DMS79 treated with DMSO at 0.1 percent for 48 hours (cell line): ENCODE results near the gene MIB2.
A peak's percentile ranks its signal among the peaks of the same experiment; 100 is the strongest.

Source experiments
- DNase-seq: peaks from one replicate; lab custom pipeline; 2025; lab: John Stamatoyannopoulos, UW

MIB2 gene

GRCh38 chr1:1598051-1598719 lies 17.1 kb upstream of the MIB2 start:
- no peak for DNase-seq

GRCh38 chr1:1598720-1599029 lies 16.6 kb upstream of the MIB2 start:
- DNase-seq: no peak

- DNase-seq: peak; percentile 21
These were observed 16.0 kb upstream of the MIB2 start for GRCh38 chr1:1599030-1599934.

- no peak for DNase-seq
These were observed 15.1 kb upstream of the MIB2 start, which contains the start of gene FNDC10 for GRCh38 chr1:1599935-1600860. FNDC10 (minus strand) TSS chr1:1600135; CDS start chr1:1600015, 120 bp downstream.

- no peak for DNase-seq
These were observed 14.3 kb upstream of the MIB2 start for GRCh38 chr1:1600861-1601563.

- DNase-seq: no peak
These were observed 13.6 kb upstream of the MIB2 start for GRCh38 chr1:1601564-1602303.

DNA sequence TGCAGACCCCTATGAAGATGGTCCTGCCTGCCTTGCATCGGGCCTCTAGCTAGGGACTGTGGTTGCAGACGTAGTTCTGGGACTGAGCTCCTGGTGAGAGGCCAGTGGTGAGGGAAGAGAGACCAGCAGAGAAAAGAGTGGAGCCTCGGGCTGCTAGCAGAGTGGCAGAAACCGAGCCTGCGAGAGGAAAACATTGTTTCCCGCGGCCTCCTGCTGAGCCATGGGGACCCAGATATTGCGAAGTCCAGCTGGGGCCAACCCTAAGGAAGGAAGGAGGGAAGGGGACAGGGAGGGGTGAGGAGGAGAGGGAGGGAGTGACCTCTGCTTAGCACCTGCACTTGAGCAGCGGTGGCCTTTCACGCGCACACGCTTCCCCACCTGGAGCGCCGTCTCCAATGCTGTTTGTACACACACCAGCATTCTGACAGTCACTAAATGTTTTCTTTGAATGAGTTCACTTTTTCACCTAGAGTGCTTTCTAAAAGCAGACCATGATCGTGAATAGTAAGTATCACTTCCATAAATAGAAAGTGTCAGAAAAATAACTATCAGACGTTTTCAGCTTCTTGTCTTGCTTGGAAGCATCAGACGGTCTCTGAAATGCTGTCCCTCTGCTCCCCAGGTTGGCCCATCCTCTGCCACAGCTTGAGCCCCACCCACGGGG lies 12.9 kb upstream of the MIB2 start:
- DNase-seq: no peak

GRCh38 chr1:1602968-1603506 lies 12.3 kb upstream of the MIB2 start:
- no peak for DNase-seq

DNA sequence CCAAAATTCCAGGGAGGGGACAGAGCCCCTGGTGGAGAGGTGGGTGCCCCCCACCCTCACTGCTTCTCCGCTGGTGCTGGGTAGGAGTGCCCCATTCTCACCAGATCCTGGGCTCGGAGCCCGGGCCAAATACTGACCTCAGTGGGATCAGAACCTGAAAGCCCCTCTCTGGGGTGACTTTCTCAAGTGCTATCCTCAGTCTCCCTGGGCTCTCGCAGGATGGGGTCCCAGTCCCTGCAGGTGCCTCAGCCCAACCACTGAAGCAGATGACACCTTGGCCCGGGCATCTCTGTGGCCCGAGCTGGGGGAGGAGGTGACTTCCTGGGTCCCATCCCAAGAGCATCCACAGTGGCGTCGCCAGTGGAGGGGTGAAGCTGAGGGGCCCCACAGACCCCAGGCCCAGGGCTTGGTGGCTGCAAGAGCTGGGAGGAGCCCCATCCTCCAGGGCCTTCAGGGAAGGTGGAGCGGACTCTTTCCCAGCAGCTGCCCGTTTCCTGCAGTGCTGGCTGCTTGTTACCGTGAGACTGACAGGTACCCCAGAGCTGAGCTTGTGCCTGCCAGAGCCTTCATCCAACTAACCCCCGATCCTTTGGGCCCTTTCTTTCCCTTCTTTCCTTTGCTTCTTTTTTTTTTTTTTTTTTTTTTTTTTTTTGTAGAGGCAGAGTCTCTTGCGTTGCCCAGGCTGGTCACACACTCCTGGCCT lies 11.5 kb upstream of the MIB2 start:
- no peak for DNase-seq

DNA sequence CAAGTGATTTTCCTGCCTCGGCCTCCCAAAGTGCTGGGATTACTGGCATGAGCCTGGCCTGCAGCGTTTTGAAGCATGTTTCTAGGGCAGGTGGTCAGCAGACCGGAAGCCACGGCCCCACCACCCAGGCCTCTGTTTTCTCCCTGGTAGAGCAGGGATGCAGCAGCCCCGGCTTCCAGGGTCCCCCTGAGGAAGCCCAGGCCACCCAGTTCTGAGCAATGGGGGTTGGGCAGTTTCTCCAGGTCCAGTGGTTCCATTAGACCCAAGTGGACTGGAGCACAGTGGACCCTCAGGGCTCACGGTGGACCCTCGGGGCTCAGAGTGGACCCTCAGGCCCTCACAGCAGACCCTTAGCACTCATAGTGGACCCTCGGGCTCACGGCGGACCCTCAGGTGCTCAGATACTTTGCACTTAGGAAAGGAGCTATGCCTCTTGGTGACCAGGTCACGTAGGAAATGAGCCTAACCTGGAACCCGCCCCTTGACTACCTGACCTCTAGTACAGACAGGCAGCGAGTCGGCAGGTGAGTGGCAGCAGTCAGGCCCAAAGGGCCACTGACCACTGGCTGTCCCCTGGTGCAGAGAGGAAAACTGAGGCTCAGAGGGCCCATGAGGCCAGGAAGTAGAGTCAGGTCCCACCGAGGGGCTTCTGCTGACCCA lies 10.8 kb upstream of the MIB2 start:
- DNase-seq: no peak

DNA sequence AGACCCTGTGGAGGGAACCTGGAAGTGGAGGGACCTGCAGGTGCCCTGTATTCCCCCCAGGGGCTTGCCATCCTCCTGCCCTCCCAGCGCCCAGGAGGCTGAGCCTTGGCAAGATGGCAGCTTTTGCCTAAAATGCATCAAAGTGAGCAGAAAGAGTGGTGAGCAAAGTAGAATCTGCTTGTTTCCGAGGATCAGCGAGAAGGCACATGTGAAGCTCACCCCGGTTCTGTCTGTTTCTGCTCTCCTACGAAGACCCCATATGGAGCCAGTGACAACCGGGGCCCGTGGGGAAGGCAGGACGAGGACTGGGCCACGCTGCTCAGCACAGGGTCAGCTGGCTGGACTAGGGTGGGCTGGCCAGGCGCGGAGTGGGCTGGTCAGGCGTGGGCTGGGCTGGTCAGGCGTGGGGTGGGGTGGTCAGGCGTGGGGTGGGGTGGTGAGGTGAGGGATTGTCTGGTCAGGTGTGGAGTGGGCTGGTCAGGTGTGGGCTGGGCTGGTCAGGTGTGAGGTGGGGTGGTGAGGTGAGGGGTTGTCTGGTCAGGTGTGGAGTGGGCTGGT lies 10.2 kb upstream of the MIB2 start:
- no peak for DNase-seq

DNA sequence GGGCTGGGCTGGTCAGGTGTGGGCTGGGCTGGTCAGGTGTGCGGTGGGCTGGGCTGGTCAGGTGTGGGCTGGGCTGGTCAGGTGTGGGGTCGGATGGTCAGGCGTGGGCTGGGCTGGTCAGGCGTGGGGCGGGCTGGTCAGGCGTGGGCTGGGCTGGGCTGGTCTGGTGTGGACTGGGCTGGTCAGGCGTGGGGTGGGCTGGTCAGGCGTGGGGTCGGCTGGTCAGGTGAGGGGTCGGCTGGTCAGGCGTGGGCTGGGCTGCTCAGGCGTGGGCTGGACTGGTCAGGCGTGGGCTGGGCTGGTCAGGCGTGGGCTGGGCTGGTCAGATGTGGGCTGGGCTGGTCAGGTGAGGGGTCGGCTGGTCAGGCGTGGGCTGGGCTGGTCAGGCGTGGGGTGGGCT lies 9.6 kb upstream of the MIB2 start:
- DNase-seq: no peak

- no peak for DNase-seq
These were observed 9.1 kb upstream of the MIB2 start for GRCh38 chr1:1606232-1606631.

DNA sequence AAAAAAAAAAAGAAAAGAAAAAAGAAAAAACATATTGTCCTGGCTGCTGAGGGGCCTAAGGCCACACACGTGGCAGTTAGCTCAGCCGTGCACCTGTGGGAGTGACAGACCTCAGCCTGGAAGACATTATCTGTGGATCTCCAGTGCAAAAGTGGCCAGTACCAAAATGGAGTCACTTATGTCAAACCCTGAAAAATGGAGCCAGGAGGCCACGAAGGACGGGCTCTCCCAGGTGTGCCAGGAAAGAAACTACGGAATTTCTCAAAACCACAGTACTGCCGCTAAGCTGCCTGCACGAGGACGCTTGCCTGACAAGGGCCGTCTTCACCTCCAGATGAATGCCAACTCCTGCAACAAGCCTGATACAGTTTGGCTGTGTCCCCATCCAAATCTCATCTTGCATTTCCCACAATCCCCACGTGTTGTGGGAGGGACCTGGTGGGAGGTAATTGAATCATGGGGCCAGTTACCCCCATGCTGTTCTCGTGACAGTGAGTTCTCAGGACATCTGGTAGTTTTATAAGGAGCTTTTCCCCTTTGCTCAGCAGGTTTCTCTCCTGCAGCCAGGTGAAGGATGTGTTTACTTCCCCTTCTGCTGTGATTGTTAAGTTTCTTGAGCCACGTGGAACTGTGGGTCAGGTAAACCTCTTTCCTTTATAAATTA lies 5.3 kb upstream of the MIB2 start:
- DNase-seq: no peak

- no peak for DNase-seq
These were observed 4.5 kb upstream of the MIB2 start for GRCh38 chr1:1610796-1611195.

GRCh38 chr1:1612104-1612400 lies 3.2 kb upstream of the MIB2 start:
- no peak for DNase-seq

DNA sequence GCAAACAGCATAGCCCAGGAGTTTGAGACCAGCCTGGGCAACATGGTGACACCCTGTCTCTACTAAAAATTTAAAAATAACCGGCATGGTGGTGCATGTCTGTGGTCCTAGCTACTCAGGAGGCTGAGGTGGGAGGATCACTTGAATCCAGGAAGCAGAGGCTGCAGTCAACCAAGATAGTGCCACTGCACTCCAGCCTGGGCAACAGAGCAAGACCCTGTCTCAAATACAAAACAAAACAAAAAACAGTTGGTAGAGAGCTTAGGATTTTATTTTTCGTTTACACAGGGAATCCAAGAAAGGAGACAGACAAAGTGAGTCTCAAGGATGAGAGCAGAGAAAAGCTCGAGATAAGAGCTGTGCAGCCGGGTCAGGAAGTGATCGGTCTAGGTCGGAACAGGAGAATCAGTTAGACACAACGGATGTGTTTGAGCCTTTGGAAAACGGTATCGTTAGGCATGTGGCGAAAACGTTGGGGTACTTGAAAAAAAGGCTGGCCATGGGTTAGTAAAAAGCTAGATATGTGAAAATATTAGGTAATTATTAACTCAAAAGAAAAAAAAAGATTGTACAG lies 1.7 kb upstream of the MIB2 start:
- no peak for DNase-seq
